GM21423 (cell line): ENCODE data around the gene PM20D2.
"Not testable (repeated sequence)": the region's sequence is repeated elsewhere in the genome, so short reads cannot be mapped to it uniquely, and the experiment has no call there.

ENCODE experiments used
- ATAC-seq: cut with Tn5 transposase; IDR thresholded peaks from one replicate; pipeline ENCODE4 v1.9.1; 2021; ENCODE audit warnings: mild to moderate bottlenecking, moderate library complexity; ENCODE audit not compliant: unreplicated experiment

PM20D2 gene, protein sequence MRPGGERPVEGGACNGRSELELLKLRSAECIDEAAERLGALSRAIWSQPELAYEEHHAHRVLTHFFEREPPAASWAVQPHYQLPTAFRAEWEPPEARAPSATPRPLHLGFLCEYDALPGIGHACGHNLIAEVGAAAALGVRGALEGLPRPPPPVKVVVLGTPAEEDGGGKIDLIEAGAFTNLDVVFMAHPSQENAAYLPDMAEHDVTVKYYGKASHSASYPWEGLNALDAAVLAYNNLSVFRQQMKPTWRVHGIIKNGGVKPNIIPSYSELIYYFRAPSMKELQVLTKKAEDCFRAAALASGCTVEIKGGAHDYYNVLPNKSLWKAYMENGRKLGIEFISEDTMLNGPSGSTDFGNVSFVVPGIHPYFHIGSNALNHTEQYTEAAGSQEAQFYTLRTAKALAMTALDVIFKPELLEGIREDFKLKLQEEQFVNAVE

GRCh38 chr6:89145956-89146717 lies at the start of gene PM20D2:
Gene PM20D2 (plus strand): TSS chr6:89146055. CDS start chr6:89146145, 90 bp downstream.
- peak; percentile 64 for ATAC-seq

DNA sequence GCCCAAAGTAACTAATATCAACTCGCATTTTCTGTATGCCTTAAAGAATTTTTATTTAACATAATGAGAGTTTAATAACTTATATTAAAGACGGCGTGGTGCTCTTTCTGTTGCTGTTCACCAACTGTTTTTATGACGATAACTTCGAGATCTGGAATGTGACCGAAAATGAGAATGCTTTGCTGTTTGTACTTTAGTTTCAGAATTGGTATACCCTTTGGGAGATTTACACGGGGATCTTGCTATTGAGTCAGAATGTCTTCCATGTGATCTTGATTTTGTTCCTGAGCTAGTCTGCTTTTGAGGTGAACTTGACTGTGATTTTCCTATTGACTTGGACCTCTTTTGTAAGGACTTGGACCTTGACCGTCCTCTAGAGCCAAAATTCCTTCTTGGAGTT lies 47.4 kb upstream of the PM20D2 start:
- ATAC-seq, result no peak

DNA sequence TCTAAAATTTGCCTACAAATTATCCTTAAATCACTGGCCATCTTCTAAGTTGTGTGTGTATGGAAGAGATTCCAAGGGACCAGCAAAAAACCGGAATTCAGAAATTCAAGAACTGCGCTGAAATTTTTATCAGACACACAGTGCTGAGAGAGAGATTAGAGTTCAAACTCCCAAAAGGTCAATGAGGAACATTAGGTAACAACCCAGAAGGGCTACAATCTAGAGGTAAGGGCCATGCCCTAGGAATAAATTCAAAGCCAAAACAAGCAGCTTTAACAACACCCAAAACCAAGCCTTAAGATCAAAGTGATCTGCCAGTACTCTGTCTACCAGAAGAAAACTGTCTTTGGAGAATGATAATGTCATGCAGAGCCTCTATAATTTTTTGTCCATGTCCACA lies 45.7 kb upstream of the PM20D2 start:
- ATAC-seq, result no peak

DNA sequence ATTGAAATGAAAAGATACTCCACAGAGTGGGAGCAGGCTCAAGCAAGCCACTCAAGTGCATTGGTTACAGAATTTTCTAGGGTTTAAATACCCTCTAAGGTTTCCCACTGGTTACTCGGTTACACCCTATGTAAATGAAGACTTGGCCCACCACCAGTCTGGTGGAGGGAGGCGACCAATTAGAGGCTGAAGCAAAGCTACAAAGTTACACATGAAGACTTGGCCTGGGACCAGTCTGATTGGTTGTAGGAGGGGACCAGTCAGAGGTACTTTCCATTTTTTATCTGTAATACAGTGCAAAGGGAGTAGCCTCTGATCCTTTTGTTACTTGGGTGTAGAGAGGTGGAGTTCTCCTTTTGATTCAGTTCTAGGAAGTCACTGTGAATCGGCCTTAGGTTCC lies 35.6 kb upstream of the PM20D2 start:
- ATAC-seq, result no peak

DNA sequence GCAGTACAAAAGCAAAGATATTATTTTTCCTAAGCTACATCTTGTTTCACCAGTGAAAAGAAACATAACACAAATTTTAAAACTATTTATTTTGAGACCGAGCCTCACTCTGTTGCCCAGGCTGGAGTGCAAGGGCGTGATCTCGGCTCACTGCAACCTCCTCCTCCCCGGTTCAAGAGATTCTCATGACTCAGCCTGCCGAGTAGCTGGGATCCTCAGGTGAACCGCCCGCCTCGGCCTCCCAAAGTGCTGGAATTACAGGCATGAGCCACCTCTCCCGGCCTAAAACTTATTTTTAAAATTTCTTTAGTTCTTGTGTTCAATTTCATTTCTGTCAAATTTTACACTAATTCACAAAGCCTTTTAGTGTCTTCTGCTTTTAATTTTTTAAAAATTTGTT lies 33.9 kb upstream of the PM20D2 start:
- no peak for ATAC-seq

DNA sequence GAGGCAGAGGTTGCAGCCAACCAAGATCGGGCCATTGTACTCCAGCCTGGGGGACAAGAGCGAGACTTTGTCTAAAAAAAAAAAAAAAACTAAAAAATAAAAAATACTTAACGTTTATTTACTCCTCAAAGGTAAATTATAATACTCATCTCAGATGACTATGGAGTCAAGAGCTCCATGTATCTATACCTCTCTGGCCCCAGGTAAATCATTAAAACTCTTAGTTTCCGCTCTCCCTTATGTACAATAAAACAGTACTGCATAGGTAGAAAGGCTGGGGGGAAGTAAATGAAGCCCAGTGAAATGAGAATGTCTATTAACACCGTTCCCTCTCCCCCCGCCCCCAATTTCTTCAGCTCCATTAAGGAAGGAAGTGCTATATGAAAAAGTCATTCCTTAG lies 29.2 kb upstream of the PM20D2 start:
- no peak for ATAC-seq

DNA sequence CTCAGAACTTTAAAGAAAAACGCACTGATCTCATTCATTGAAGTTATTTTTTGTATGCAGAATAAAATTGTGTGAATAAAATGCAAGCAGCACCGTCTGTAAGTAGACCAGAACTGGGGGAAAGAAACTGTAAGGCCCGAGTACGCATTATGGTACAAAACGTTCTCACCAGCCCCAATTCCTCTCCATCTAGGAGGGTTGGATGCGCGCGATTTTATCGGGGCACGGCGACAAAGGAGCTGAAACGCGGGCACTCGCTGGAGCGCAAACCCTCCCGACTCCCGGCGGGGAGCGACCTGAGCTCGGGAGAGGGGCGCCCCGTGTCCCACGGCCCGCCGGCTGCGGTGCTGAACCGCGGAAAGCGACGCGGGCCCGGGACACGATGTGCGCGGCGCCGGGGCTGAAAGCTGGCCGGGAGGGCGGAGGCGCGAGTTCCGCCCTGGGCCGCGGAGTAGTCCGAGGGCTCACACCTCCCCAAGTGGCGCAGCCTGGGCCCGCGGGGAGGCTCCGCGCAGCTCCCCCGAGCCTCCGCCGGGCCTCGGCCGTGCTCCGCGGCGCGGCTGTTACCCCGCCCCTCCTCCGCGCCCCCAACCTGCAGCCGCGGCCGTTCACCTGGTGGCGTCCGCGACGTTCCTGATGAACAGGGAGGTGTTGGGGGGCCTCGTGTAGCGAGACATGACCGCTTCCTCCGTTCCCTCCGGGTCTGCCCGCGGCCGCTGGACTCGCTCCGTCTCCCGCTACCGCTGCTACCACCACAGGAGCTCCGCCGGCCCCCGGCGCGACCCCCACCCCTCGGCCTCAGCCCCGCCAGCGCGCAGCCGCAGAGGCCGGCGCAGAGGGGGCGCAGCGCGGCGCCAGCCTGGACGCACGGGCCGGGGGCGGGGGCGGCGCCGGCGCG lies 28.4 kb upstream of the PM20D2 start, which contains the start of gene SRSF12:
SRSF12 (minus strand) TSS at position 861 of the 898 bp plus-strand sequence; CDS start at position 677, 184 bp downstream.
- ATAC-seq, result peak; percentile 70

DNA sequence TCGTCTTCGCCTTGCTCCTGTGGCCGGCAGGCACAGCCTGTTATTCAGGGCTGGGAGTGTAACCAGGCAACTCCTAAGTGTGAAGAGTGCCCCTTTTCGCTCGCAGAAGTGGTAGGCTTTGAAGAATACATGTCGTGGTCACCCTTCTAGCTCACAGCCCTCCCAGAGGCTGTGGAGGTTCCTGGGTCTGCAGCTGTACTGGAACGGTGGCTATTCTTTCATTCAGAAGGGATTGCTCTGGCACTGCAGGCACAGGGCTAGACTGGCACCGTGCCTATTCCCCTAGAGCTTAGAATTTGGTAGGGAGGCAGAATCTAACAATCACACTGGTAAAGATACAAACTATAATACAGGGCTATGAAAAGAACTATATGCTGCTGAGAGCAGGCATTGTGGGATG lies 26.9 kb upstream of the PM20D2 start:
- no peak for ATAC-seq

DNA sequence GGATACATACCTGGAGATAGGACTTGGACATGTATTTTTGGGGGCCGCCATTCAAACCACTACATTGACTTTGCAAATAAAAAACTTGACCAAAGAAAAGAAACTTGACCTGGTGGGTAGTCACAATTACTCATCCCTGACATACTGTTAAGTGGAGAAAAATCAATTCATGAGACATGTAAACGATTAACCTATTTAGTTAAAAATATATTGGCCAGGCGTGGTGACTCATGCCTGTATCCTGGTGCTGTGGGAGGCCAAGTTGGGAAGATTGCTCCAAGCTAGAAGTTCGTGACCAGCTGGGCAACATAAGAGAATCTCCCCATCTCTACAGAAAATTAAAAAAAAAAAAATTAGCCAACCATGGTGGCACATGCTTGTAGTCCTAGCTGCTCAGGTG lies 25.5 kb upstream of the PM20D2 start:
- no peak for ATAC-seq

GRCh38 chr6:89121934-89122333 lies 23.9 kb upstream of the PM20D2 start:
- ATAC-seq, result no peak

DNA sequence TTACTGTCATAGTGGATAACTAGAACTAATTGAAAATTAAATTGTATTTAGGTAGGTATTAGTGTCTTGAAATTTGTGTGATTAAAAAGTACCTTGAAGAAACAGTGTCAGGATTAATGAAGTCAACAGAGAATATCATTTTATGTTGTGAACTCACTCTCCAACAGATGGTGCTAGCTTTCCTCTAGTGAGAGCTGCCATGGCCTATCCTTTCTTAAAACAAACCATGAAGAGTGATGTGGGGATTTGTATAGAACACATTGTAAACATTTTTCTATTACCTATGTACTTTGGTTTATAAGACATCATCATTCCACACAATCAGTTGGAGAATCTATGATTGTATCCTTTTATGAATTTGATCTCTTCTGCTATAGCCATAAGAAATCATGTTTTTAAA lies 23.2 kb upstream of the PM20D2 start:
- peak; percentile 62 for ATAC-seq

GRCh38 chr6:89128256-89128671 lies 17.6 kb upstream of the PM20D2 start:
- not testable (repeated sequence) for ATAC-seq

DNA sequence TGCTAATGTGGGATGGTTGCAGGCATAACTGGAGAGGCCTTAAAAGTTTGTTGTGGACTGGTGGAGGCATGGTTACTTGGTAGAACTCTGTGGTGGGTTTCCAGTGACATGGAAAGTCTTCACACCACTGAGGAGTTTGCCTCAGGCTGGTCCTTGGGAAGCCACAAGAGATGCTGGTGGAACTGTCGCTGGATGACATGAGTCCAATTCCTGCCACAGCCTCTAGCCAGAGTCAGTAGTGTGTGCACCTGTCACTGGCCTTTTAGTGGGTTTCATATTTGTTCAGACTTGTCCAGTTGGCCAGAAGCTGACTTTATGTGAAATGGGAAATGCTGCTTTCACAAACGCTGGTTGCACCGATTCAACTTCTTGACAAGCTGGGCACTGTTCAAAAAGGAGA lies 14.3 kb upstream of the PM20D2 start:
- no peak for ATAC-seq

- ATAC-seq, result no peak
These were observed 13.8 kb upstream of the PM20D2 start for GRCh38 chr6:89132057-89132456.

DNA sequence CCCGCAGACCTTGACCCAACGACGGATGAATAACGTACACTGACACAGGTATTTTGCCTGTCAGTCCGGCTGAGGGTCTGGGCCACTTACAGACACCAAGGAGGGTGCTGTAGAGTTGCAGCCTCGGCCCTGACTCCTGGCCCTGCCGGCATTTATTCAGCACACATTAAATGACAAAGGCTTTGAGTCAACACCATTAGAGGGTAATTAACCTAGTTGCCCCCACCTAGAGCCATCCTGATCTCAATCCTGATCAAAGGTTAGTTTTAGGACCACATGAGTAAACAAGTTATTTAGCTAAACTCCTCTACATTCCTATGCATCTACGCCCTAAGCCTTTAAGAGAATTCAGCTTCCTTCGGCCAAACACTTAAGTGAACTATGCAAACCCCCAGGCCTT lies 11.9 kb upstream of the PM20D2 start:
- no peak for ATAC-seq

GRCh38 chr6:89134723-89135122 lies 11.1 kb upstream of the PM20D2 start:
- no peak for ATAC-seq

DNA sequence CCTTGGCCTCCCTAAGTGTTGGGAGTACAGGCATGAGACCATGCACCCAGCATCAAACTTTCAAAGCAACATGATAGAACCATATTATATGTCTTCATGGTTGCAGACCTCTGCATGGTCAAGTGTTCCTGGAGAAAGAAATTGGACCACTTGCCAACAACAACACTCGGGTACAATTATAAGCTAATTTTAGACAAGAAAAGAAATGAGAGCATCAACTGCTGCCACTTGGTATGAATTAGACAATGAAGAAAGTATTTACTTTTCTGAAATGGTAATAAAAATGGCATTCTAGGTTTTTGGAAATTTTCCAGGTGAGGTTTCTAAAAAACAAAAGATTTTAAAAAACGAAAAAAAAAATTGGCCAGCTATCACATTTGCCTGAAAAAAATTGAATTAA lies 7.7 kb upstream of the PM20D2 start:
- no peak for ATAC-seq

- ATAC-seq, result no peak
These were observed 6.1 kb upstream of the PM20D2 start for GRCh38 chr6:89139509-89140346.

- no peak for ATAC-seq
These were observed 5.3 kb upstream of the PM20D2 start for GRCh38 chr6:89140347-89141156.
